Measurements from ENCODE around the gene TYMS. TPM values are rescaled to one million over a fixed set of nuclear protein-coding genes. Genes with fewer than 3 reads are reported as not detected.

Gene TYMS
- total RNA-seq, 2 donors from 2014 or later: 1.2 to 8.2 TPM

GRCh38 chr18:712401-713134, 55.1 kb downstream of the TYMS start, which contains the start of gene ENOSF1:
Gene ENOSF1 (minus strand): TSS chr18:712630. CDS start chr18:712587, 43 bp downstream.
- TF ChIP-seq CTCF (IDR thresholded peaks at IDR 0.05): peak; percentile 89
- H3K36me3 ChIP-seq: no peaks in the 10 kb centered on the region
- peak within 1 kb of the TSS; percentile 93 for H3K4me3 ChIP-seq

GRCh38 chr18:713135-713490, 55.7 kb downstream of the TYMS start:
- Histone ChIP-seq H3K27ac (peak overlapping the region in 1 of 2 donors; percentile 68), H3K9me3 (no peaks in the 10 kb centered on the region), H3K27me3 (replicated peaks; ENCODE audit: insufficient read depth) (no peaks in the 10 kb centered on the region), H3K4me3 (peak overlapping the region; percentile 93), H3K4me1 (ENCODE audit: control insufficient read depth in 1 of 2, low read depth in 2 of 2) (peaks cover 0 to 11% of the 10 kb centered on the region in 2 donors), H3K36me3 (no peaks in the 10 kb centered on the region)
- ATAC-seq (ENCODE audit: insufficient number of reproducible peaks, low FRiP score, low read depth) (no peak), DNase-seq (ENCODE audit: low spot score) (no peak)
- no peak for TF ChIP-seq CTCF (IDR thresholded peaks at IDR 0.05)

More at GRCh38 chr18:712401-713134, 55.1 kb downstream of the TYMS start, which contains the start of gene ENOSF1:
- Histone ChIP-seq H3K27me3 (replicated peaks; ENCODE audit: insufficient read depth) (no peaks in the 10 kb centered on the region), H3K4me1 (ENCODE audit: control insufficient read depth in 1 of 2, low read depth in 2 of 2) (peaks cover 0 to 11% of the 10 kb centered on the region in 2 donors), H3K27ac (peak within 1 kb of the TSS; percentile 68 to 70), H3K9me3 (no peaks in the 10 kb centered on the region)
- ATAC-seq (ENCODE audit: insufficient number of reproducible peaks, low FRiP score, low read depth) (peak; percentile 53), DNase-seq (ENCODE audit: low spot score) (peak; percentile 25)

GRCh38 chr18:715626-716025, 58.2 kb downstream of the TYMS start:
- ATAC-seq (ENCODE audit: insufficient number of reproducible peaks, low FRiP score, low read depth): no peak
- peaks cover 0 to 3% of the 10 kb centered on the region in 2 donors for H3K4me1 ChIP-seq (ENCODE audit: control insufficient read depth in 1 of 2, low read depth in 2 of 2)
- DNase-seq (ENCODE audit: low spot score): no peak
- H3K9me3 ChIP-seq: no peaks in the 10 kb centered on the region
- no peak overlapping the region for H3K27ac ChIP-seq
- H3K27me3 ChIP-seq (replicated peaks; ENCODE audit: insufficient read depth): no peaks in the 10 kb centered on the region
- H3K4me3 ChIP-seq: no peak overlapping the region
- no peaks in the 10 kb centered on the region for H3K36me3 ChIP-seq
- TF ChIP-seq CTCF (IDR thresholded peaks at IDR 0.05): no peak

GRCh38 chr18:717003-717402, 59.5 kb downstream of the TYMS start:
- Histone ChIP-seq H3K4me1 (ENCODE audit: control insufficient read depth in 1 of 2, low read depth in 2 of 2) (no peaks in the 10 kb centered on the region), H3K4me3 (no peak overlapping the region), H3K27me3 (replicated peaks; ENCODE audit: insufficient read depth) (no peaks in the 10 kb centered on the region), H3K27ac (no peak overlapping the region), H3K36me3 (no peaks in the 10 kb centered on the region), H3K9me3 (no peaks in the 10 kb centered on the region)
- no peak for DNase-seq (ENCODE audit: low spot score)
- TF ChIP-seq CTCF (IDR thresholded peaks at IDR 0.05): no peak
- no peak for ATAC-seq (ENCODE audit: insufficient number of reproducible peaks, low FRiP score, low read depth)

Other genes starting within 250 kb of the TYMS start
- 10 to 100 TPM; 19.3 to 21.3 TPM for gene COLEC12, start 157.0 kb upstream of the TYMS start, total RNA-seq
- not detected for gene CETN1, start 77.3 kb upstream of the TYMS start, total RNA-seq
- gene CLUL1, start 60.7 kb upstream of the TYMS start, total RNA-seq: under 1 TPM in 1 of 2 donors, not detected in 1; 0.99 TPM
- gene ENOSF1, start 55.0 kb downstream of the TYMS start, total RNA-seq: 10 to 100 TPM; 77.8 to 85.9 TPM
- gene YES1, start 154.6 kb downstream of the TYMS start, total RNA-seq: 10 to 100 TPM; 41.2 to 50.4 TPM
- gene ADCYAP1, start 247.2 kb downstream of the TYMS start, total RNA-seq: 10 to 100 TPM in 1 of 2 donors, 1 to 10 TPM in 1; 1.3 to 15.3 TPM